GM23338 (cell line): ENCODE measurements around the gene SNHG17. TPM values are rescaled to one million over a fixed set of nuclear protein-coding genes. Genes with fewer than 3 reads are reported as not detected.

ENCODE experiments used
- ATAC-seq: fragments of 200-7000 bp; cut with Tn5 transposase; 3 replicates; pipeline ENCODE4 v1.9.1; 2020
- DNase-seq: peaks from one replicate; pipeline ENCODE4 v3.0.0-alpha.2; 2015; ENCODE audit warnings: low spot score
- H2AFZ ChIP-seq: fragments of 200-600 bp; sonication (generic); 2 replicates; pipeline ENCODE4 v1.8.0; 2016; ENCODE audit warnings: antibody characterized with exemption, mild to moderate bottlenecking, moderate library complexity
- H3F3A ChIP-seq: fragments of 200-600 bp; sonication (generic); replicated peaks from 2 replicates; pipeline ENCODE4 v1.8.0; 2017; ENCODE audit warnings: antibody characterized with exemption, mixed run types, low read depth
- H3K27ac ChIP-seq: fragments of 200-600 bp; sonication (generic); 2 replicates; pipeline ENCODE4 v1.6.1; 2016; ENCODE audit warnings: low read depth
- H3K27me3 ChIP-seq: fragments of 200-600 bp; sonication (generic); 2 replicates; pipeline ENCODE4 v1.8.0; 2016; ENCODE audit warnings: mild to moderate bottlenecking, mixed run types, moderate library complexity; ENCODE audit not compliant: insufficient read depth
- H3K36me3 ChIP-seq: fragments of 200-600 bp; sonication (generic); 2 replicates; pipeline ENCODE4 v1.8.0; 2016; ENCODE audit warnings: mild to moderate bottlenecking; ENCODE audit not compliant: insufficient read depth
- H3K4me1 ChIP-seq: fragments of 200-600 bp; sonication (generic); 2 replicates; pipeline ENCODE4 v1.8.0; 2016; ENCODE audit warnings: mild to moderate bottlenecking, moderate library complexity; ENCODE audit not compliant: insufficient read depth
- H3K4me2 ChIP-seq: fragments of 200-600 bp; sonication (generic); 2 replicates; pipeline ENCODE4 v1.7.1; 2017; ENCODE audit warnings: mixed run types
- H3K4me3 ChIP-seq: fragments of 200-600 bp; sonication (generic); 2 replicates; pipeline ENCODE4 v1.6.1; 2016; ENCODE audit warnings: mixed run types
- H3K79me2 ChIP-seq: fragments of 200-600 bp; sonication (generic); replicated peaks from 2 replicates; pipeline ENCODE4 v1.8.0; 2017; ENCODE audit warnings: mild to moderate bottlenecking; ENCODE audit not compliant: insufficient read depth
- H3K9me2 ChIP-seq: fragments of 200-600 bp; sonication (generic); 2 replicates; pipeline ENCODE4 v1.8.0; 2017; ENCODE audit not compliant: insufficient read depth
- H4K20me1 ChIP-seq: fragments of 200-600 bp; sonication (generic); replicated peaks from 2 replicates; pipeline ENCODE4 v1.8.0; 2017; ENCODE audit warnings: mild to moderate bottlenecking; ENCODE audit not compliant: insufficient read depth
- H3K27ac Mint-ChIP-seq: 2 replicates; pipeline ENCODE4 v1.8.0; 2020; ENCODE audit warnings: inconsistent platforms, mild to moderate bottlenecking, moderate library complexity, mixed read lengths
- H3K27me3 Mint-ChIP-seq: 3 replicates; pipeline ENCODE4 v1.8.0; 2022; ENCODE audit warnings: low read depth, mild to moderate bottlenecking, moderate library complexity, mixed read lengths, inconsistent platforms; ENCODE audit not compliant: insufficient read depth, poor library complexity
- H3K36me3 Mint-ChIP-seq: 3 replicates; pipeline ENCODE4 v1.8.0; 2021; ENCODE audit warnings: low read depth, mild to moderate bottlenecking, inconsistent platforms, moderate library complexity, mixed read lengths
- H3K4me1 Mint-ChIP-seq: 3 replicates; pipeline ENCODE4 v1.8.0; 2020; ENCODE audit warnings: mild to moderate bottlenecking, inconsistent platforms, mixed read lengths
- H3K4me3 Mint-ChIP-seq: 3 replicates; pipeline ENCODE4 v1.8.0; 2021; ENCODE audit warnings: moderate library complexity, mild to moderate bottlenecking, inconsistent platforms, mixed read lengths
- H3K9me3 Mint-ChIP-seq: 3 replicates; pipeline ENCODE4 v1.8.0; 2020; ENCODE audit warnings: moderate library complexity, mild to moderate bottlenecking, inconsistent platforms, mixed read lengths
- CREB1 ChIP-seq: fragments of 250-450 bp; sonication (Bioruptor Pico); IDR thresholded peaks from 2 replicates; pipeline ENCODE4 v1.5.0; 2020; ENCODE audit warnings: low read depth, mild to moderate bottlenecking, moderate library complexity
- EZH2 ChIP-seq: fragments of 200-600 bp; sonication (generic); IDR thresholded peaks from one replicate; pipeline ENCODE4 v1.8.0; 2017; ENCODE audit warnings: antibody characterized with exemption, mild to moderate bottlenecking, low read depth; ENCODE audit not compliant: unreplicated experiment
- EZH2phosphoT487 ChIP-seq: fragments of 200-600 bp; sonication (generic); IDR thresholded peaks from one replicate; pipeline ENCODE4 v1.8.1; 2018; ENCODE audit warnings: antibody characterized with exemption; ENCODE audit not compliant: unreplicated experiment
- JUNB ChIP-seq: IDR thresholded peaks from one replicate; pipeline ENCODE4 v1.6.1; 2016; ENCODE audit warnings: antibody characterized with exemption; ENCODE audit not compliant: unreplicated experiment
- NANOG ChIP-seq: IDR thresholded peaks from 2 replicates; pipeline ENCODE4 v1.6.1; 2016; ENCODE audit warnings: antibody characterized with exemption, borderline replicate concordance
- POLR2AphosphoS5 ChIP-seq: IDR thresholded peaks from 2 replicates; pipeline ENCODE4 v1.6.1; 2016; ENCODE audit warnings: antibody characterized with exemption, low read depth
- STAT1 ChIP-seq: IDR thresholded peaks from one replicate; pipeline ENCODE4 v1.6.1; 2016; ENCODE audit warnings: antibody characterized with exemption; ENCODE audit not compliant: unreplicated experiment
- ZNF114 ChIP-seq: fragments of 250-450 bp; sonication (Bioruptor Pico); IDR thresholded peaks from 2 replicates; pipeline ENCODE4 v1.5.0; 2020; ENCODE audit warnings: mild to moderate bottlenecking, moderate library complexity
- ZNF331 ChIP-seq: fragments of 250-450 bp; sonication (Bioruptor Pico); IDR thresholded peaks from 2 replicates; pipeline ENCODE4 v1.5.0; 2020; ENCODE audit warnings: low read depth, mild to moderate bottlenecking, moderate library complexity
- ZNF462 ChIP-seq: fragments of 250-450 bp; sonication (Bioruptor Pico); IDR thresholded peaks from 2 replicates; pipeline ENCODE4 v1.5.0; 2020; ENCODE audit warnings: mild to moderate bottlenecking, moderate library complexity
- polyA plus RNA-seq: library from polyadenylated mRNA; unstranded; fragments of >200 nt; fragmentation: Nextera tagmentation; extraction: Ambion mirVana; gene quantifications from 2 replicates; pipeline ENCODE4 v1.2.1, GENCODE V29; 2016
- total RNA-seq: library from RNA; depleted of rRNA; stranded (reverse); fragments of >200 nt; shearing (Covaris generic); gene quantifications from 2 replicates; pipeline ENCODE4 v1.2.3, GENCODE V29; 2014
- TF ChIP-seq, protein P1 (sequence below), 2 experiments: fragments of 200-600 bp in 1 of 2; sonication (generic) in 1 of 2; conservative IDR thresholded peaks; 2 replicates each; pipeline versions ENCODE4 v1.5.1 to v1.6.1; 2016 to 2017; ENCODE audit warnings: antibody characterized with exemption in 2 of 2, low read depth in 2 of 2, mild to moderate bottlenecking in 2 of 2, moderate library complexity in 1 of 2
- TF ChIP-seq, protein P2 (sequence below): IDR thresholded peaks from 2 replicates; pipeline ENCODE4 v1.6.1; 2016; ENCODE audit warnings: antibody characterized with exemption

The SNHG17 gene
- total and polyA plus RNA-seq, 2 experiments from 2014 or later: 25.4 to 76.1 TPM

DNA sequence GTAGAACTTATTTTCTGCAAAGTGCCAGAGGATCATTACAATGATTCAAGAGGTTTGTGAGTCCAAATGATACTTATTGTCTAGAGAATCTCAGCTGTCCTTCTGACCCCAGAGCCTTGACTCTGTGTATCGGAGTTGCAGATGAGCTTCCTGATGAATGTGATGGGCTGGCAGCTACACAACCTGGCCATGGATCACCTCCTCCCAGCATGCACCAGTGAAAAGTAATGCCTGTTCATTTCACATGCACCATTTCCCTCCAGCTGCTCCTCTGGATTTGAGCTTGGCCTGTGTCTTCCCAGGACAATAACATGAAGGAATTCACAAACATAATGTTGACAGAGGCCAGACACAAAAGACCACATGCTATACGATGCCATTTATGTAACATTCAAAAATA lies 30.0 kb downstream of the SNHG17 start:
- Mint-ChIP-seq H3K27ac (no peak overlapping the region), H3K4me3 (no peak overlapping the region), H3K9me3 (peaks cover 34% of the 10 kb centered on the region), H3K36me3 (peaks cover 36% of the 10 kb centered on the region), H3K27me3 (peaks cover 7% of the 10 kb centered on the region), H3K4me1 (no peaks in the 10 kb centered on the region)
- Histone ChIP-seq H3K36me3 (no peaks in the 10 kb centered on the region), H2AFZ (no peak overlapping the region), H3F3A (no peaks in the 10 kb centered on the region), H3K4me1 (no peaks in the 10 kb centered on the region), H3K9me2 (no peaks in the 10 kb centered on the region), H4K20me1 (no peaks in the 10 kb centered on the region), H3K4me3 (no peak overlapping the region), H3K79me2 (no peaks in the 10 kb centered on the region), H3K4me2 (no peak overlapping the region), H3K27me3 (no peaks in the 10 kb centered on the region), H3K27ac (no peak overlapping the region)
- DNase-seq: no peak
- no peak for TF ChIP-seq NANOG
- TF ChIP-seq ZNF462 (CRISPR knock-in tag): no peak
- TF ChIP-seq JUNB: no peak
- TF ChIP-seq EZH2: no peak
- no peak for TF ChIP-seq ZNF331
- TF ChIP-seq CREB1 (CRISPR knock-in tag): no peak
- TF ChIP-seq STAT1: no peak
- no peak for ATAC-seq

DNA sequence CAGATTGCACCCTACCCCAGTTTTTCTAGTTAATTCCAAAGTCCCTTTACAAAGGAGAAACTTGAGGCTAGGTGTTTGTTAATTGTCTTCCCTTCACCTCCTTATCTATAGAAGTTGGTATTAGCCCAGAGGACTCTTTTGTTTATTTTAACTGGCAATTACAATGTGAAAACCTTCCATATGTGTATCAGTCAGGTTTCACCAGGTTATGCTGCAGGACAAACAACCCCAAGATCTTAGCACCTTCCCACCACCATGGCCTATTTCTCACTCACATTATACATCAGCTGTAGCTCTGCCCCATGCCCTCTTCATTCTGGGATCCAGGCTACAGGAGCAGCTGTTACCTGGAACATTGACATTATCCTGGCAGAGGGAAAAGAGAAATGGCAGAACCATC lies 31.1 kb downstream of the SNHG17 start:
- peaks cover 34% of the 10 kb centered on the region for H3K9me3 Mint-ChIP-seq
- Histone ChIP-seq H2AFZ (no peak overlapping the region), H3K4me1 (no peaks in the 10 kb centered on the region), H3K79me2 (no peaks in the 10 kb centered on the region), H3K36me3 (no peaks in the 10 kb centered on the region), H3K27me3 (no peaks in the 10 kb centered on the region), H3K4me2 (no peak overlapping the region), H3K9me2 (no peaks in the 10 kb centered on the region), H4K20me1 (no peaks in the 10 kb centered on the region), H3K27ac (no peak overlapping the region), H3K4me3 (no peak overlapping the region), H3F3A (no peaks in the 10 kb centered on the region)
- no peaks in the 10 kb centered on the region for H3K4me1 Mint-ChIP-seq
- H3K27me3 Mint-ChIP-seq: peaks cover 7% of the 10 kb centered on the region
- H3K27ac Mint-ChIP-seq: no peak overlapping the region
- ATAC-seq (no peak), DNase-seq (no peak)
- peaks cover 36% of the 10 kb centered on the region for H3K36me3 Mint-ChIP-seq
- no peak overlapping the region for H3K4me3 Mint-ChIP-seq
- no peak for TF ChIP-seq ZNF114 (CRISPR knock-in tag)
- no peak for TF ChIP-seq POLR2AphosphoS5
- TF ChIP-seq EZH2: no peak
- no peak for TF ChIP-seq NANOG
- TF ChIP-seq, protein P1, sequence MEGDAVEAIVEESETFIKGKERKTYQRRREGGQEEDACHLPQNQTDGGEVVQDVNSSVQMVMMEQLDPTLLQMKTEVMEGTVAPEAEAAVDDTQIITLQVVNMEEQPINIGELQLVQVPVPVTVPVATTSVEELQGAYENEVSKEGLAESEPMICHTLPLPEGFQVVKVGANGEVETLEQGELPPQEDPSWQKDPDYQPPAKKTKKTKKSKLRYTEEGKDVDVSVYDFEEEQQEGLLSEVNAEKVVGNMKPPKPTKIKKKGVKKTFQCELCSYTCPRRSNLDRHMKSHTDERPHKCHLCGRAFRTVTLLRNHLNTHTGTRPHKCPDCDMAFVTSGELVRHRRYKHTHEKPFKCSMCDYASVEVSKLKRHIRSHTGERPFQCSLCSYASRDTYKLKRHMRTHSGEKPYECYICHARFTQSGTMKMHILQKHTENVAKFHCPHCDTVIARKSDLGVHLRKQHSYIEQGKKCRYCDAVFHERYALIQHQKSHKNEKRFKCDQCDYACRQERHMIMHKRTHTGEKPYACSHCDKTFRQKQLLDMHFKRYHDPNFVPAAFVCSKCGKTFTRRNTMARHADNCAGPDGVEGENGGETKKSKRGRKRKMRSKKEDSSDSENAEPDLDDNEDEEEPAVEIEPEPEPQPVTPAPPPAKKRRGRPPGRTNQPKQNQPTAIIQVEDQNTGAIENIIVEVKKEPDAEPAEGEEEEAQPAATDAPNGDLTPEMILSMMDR (conservative IDR thresholded peaks at IDR 0.05; ENCODE audit: low read depth in 2 of 2): no peak
- TF ChIP-seq, protein P2, sequence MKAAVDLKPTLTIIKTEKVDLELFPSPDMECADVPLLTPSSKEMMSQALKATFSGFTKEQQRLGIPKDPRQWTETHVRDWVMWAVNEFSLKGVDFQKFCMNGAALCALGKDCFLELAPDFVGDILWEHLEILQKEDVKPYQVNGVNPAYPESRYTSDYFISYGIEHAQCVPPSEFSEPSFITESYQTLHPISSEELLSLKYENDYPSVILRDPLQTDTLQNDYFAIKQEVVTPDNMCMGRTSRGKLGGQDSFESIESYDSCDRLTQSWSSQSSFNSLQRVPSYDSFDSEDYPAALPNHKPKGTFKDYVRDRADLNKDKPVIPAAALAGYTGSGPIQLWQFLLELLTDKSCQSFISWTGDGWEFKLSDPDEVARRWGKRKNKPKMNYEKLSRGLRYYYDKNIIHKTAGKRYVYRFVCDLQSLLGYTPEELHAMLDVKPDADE: no peak
- TF ChIP-seq EZH2phosphoT487: no peak
- no peak for TF ChIP-seq JUNB
- no peak for TF ChIP-seq STAT1
- TF ChIP-seq CREB1 (CRISPR knock-in tag): no peak
